Calu3 (cell line): Measurements from ENCODE around the gene SLC9A8. TPM values are rescaled to one million over a fixed set of nuclear protein-coding genes. Genes with fewer than 3 reads are reported as not detected.
"Not testable (repeated sequence)": the region's sequence is repeated elsewhere in the genome, so short reads cannot be mapped to it uniquely, and the experiment has no call there.

Source experiments
- BruUV-seq: library from RNA; stranded (reverse); fragments of 400-500 nt; replicated peaks from 2 replicates; lab custom pipeline; 2021; lab: Mats Ljungman, UMichigan
- CTCF ChIA-PET: fragments of 300-600 bp; sonication (Branson Sonifier 250); formaldehyde crosslinking; loops from one replicate; lab custom pipeline; 2022; ENCODE audit warnings: antibody characterized with exemption; lab: Charles Lee
- DNase-seq: peaks from one replicate; pipeline ENCODE4 v3.0.0; 2022
- H3K27ac Mint-ChIP-seq: one replicate; pipeline ENCODE4 v1.8.0; 2022; ENCODE audit warnings: mixed read lengths; ENCODE audit not compliant: unreplicated experiment
- H3K27me3 Mint-ChIP-seq: one replicate; pipeline ENCODE4 v1.8.0; 2022; ENCODE audit warnings: mixed read lengths; ENCODE audit not compliant: unreplicated experiment
- H3K36me3 Mint-ChIP-seq: one replicate; pipeline ENCODE4 v1.8.0; 2022; ENCODE audit warnings: mild to moderate bottlenecking, moderate library complexity, mixed read lengths; ENCODE audit not compliant: insufficient read depth, unreplicated experiment
- H3K4me1 Mint-ChIP-seq: one replicate; pipeline ENCODE4 v1.8.0; 2022; ENCODE audit warnings: mild to moderate bottlenecking, low read depth, mixed read lengths; ENCODE audit not compliant: unreplicated experiment
- H3K4me3 Mint-ChIP-seq: one replicate; pipeline ENCODE4 v1.8.0; 2022; ENCODE audit warnings: mild to moderate bottlenecking, low read depth, moderate library complexity, mixed read lengths; ENCODE audit not compliant: unreplicated experiment
- H3K9me3 Mint-ChIP-seq: one replicate; pipeline ENCODE4 v1.8.0; 2022; ENCODE audit warnings: low read depth, mixed read lengths; ENCODE audit not compliant: unreplicated experiment
- CTCF ChIP-seq: fragments of 200-600 bp; IDR thresholded peaks from one replicate; pipeline ENCODE4 v1.8.0; 2022; ENCODE audit warnings: antibody characterized with exemption; ENCODE audit not compliant: unreplicated experiment
- intact Hi-C: fragments of 100-400 bp; cut with micrococcal nuclease; formaldehyde crosslinking; loops from one replicate; pipeline ENCODE4 v1.10.0; 2022; ENCODE audit not compliant: unreplicated experiment
- total RNA-seq: library from RNA; stranded (reverse); gene quantifications from 2 replicates; pipeline ENCODE4 v1.2.3, GENCODE V29; 2022

Gene SLC9A8
- total RNA-seq, 1 experiment from 2014 or later, result 30.0 TPM

DNA sequence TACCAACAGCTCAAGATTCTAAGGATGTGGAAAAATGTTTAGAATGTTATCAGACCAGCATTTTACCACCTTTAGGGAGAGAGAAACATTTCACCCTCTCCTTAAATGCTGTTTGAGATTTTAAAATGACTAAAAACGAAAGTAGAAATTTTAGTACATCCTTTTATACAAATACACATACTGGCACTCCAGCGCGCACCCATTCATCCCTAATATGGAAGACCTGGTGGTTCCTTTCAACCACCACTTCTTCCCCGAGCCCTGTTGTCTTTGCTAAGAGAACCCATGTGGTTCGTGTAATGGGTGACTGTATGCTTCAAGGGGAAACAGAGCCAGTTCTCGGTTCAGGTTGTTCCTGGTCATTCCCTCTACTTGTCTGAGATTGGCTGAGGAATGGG, 81.4 kb downstream of the SLC9A8 start:
- H3K27me3 Mint-ChIP-seq, result no peaks in the 10 kb centered on the region
- intact Hi-C loops, result no loop called here
- no peaks in the 10 kb centered on the region for H3K9me3 Mint-ChIP-seq
- BruUV-seq, result no TSS peak
- CTCF ChIA-PET, result no interaction called here
- H3K27ac Mint-ChIP-seq, result no peak overlapping the region
- H3K36me3 Mint-ChIP-seq, result peaks cover 15% of the 10 kb centered on the region
- no peak overlapping the region for H3K4me3 Mint-ChIP-seq
- DNase-seq, result no peak
- TF ChIP-seq CTCF, result no peak
- peaks cover 12% of the 10 kb centered on the region for H3K4me1 Mint-ChIP-seq

DNA sequence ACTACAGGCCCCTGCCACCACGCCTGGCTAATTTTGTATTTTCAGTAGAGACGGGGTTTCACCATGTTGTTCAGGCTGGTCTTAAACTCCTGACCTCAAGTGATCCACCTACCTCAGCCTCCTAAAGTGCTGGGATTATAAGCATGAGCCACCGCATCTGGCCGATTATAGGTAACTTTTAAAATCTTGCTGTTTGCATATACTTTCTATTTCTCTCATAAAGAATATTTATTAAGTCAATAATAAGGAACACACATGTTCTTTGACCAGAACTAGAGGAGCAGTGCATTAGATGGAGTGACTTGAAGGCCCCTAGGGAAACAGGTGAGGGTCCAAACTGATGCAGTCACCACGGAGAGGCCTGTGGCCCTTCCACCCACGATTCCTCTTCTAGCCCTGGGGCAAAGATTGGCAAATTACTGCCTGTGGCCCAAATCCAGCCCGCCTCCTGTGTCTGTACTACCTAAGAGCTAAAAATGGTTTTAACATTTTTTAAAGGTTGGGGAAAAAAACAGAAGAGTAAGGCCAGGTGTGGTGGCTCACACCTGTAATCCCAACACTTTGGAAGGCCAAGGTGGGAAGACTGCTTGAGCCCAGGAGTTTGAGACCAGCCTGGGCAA, 83.0 kb downstream of the SLC9A8 start:
- DNase-seq, intact Hi-C loops, H3K27me3 Mint-ChIP-seq, H3K27ac Mint-ChIP-seq, CTCF ChIA-PET, BruUV-seq, H3K36me3 Mint-ChIP-seq, H3K4me3 Mint-ChIP-seq, H3K4me1 Mint-ChIP-seq, H3K9me3 Mint-ChIP-seq: not testable (repeated sequence)

DNA sequence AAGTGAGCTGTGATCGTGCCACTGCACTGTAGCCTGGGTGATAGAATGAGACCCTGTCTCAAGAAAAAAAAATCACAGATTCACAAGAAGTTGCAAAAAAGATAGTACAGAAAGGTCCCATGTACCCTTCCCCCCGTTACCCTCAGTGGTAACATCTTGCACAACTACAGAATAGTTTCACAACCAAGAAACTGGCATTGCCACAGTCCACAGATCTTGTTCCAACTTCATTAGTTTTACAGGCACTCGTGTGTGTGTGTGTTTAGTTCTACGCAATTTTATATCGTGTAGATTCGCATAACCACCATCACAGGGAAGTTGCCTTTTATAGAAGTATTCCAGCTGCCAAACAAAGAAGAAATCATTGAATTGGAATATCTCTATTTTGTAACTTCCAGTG, 83.6 kb downstream of the SLC9A8 start:
- TF ChIP-seq CTCF, result no peak
- no peak overlapping the region for H3K4me3 Mint-ChIP-seq
- peaks cover 5% of the 10 kb centered on the region for H3K36me3 Mint-ChIP-seq
- H3K9me3 Mint-ChIP-seq, result no peaks in the 10 kb centered on the region
- H3K27ac Mint-ChIP-seq, result no peak overlapping the region
- CTCF ChIA-PET, result no interaction called here
- H3K27me3 Mint-ChIP-seq, result no peaks in the 10 kb centered on the region
- BruUV-seq, result no TSS peak
- no peak for DNase-seq
- intact Hi-C loops, result no loop called here
- H3K4me1 Mint-ChIP-seq, result no peaks in the 10 kb centered on the region

DNA sequence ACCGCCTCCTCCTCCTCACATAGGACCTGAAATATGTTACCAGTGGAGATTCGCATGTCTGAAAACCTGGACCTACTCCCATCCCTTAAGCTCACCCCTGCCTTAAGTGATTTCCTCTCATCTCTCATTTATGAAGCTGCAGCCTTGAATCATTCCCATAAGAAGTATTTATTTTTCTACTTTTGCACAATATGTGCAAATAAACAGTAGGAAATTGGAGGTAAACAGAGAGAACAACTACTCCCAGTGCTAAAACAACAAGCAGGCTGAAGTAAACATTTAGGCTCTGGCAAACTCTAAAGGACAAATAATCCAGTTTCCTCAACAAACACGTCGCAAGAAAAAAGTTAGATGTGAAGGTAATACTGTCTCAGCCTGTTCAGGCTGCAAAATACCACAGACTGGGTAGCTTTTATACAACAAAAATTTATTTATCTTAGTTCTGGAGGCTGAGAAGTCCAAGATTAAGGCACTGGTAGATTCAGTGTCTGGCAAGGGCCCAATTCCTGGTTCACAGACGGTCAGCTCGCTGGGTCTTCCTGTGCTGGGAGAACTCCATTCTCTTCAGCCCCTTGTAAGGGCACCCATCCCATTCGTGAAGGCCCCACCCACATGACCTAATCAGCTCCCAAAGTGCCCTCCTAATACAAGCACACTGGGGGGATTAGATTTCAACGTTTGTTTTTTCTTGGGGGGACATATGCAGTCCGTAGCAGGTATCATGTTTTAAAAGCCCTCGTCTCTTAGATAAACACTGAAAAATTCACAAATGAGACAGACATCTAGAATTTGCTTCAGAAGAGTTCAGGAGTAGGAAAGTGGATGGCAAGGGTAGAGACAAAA, 87.1 kb downstream of the SLC9A8 start:
- no peak overlapping the region for H3K27ac Mint-ChIP-seq
- H3K4me3 Mint-ChIP-seq, result no peak overlapping the region
- no TSS peak for BruUV-seq
- H3K9me3 Mint-ChIP-seq, result no peaks in the 10 kb centered on the region
- DNase-seq, result no peak
- peaks cover 10% of the 10 kb centered on the region for H3K36me3 Mint-ChIP-seq
- no peaks in the 10 kb centered on the region for H3K4me1 Mint-ChIP-seq
- intact Hi-C loops, result no loop called here
- no peak for TF ChIP-seq CTCF
- no peaks in the 10 kb centered on the region for H3K27me3 Mint-ChIP-seq
- CTCF ChIA-PET, result interaction anchor here (0.7 kb wide), 1 partner anchor 142 kb away, joined by 4 read pairs; no protein-coding TSS in a partner anchor
